UCSD-AML1 (cell line): ENCODE data around the gene PLCB2.
A peak's percentile ranks its signal among the peaks of the same experiment; 100 is the strongest.

ENCODE experiments used
- DNase-seq: peaks from one replicate; lab custom pipeline; 2025; ENCODE audit not compliant: unreplicated experiment; lab: John Stamatoyannopoulos, UW

PLCB2 gene

DNA sequence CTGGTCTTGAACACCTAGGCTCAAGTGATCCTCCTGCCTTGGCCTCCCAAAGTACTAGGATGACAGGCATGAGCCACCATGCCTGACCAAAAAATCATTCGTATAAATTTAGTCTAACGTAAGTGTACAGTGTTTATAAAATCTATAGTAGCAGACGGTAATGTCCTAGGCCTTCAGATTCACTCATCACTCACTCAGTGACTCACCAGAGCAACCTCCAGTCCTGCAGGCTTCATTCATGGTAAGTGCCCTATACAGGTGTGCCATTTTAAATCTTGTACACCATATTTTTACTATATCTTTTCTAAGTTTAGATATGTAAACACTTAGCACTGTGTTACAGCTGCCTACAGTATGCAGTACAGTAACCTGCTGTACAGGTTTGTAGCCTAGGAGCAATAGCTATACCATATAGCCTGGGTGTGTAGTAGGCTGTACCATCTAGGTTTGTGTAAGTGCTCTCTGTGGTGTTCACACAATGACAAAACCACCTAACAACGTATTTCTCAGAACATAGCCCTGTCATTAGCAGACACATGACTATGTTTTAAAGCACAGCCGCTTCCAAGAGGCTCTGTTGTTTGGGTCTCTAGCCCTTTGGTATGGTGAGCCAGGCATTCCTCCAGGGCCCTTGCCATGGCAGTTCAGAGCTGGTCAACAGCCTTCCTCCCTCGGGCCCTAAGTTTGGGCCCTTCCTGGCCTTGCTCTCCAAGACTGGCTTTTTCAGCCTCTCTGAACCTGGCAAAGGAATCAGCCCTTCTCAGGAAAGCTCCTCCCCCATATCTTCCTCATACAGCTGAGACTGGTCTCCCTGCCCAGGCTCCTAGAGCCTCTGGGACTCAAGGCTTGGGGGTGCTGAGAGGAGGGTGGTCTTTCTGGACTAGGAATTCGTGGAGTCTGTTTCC is 34.9 kb upstream of the PLCB2 start:
- peak; percentile 63 for DNase-seq

DNA sequence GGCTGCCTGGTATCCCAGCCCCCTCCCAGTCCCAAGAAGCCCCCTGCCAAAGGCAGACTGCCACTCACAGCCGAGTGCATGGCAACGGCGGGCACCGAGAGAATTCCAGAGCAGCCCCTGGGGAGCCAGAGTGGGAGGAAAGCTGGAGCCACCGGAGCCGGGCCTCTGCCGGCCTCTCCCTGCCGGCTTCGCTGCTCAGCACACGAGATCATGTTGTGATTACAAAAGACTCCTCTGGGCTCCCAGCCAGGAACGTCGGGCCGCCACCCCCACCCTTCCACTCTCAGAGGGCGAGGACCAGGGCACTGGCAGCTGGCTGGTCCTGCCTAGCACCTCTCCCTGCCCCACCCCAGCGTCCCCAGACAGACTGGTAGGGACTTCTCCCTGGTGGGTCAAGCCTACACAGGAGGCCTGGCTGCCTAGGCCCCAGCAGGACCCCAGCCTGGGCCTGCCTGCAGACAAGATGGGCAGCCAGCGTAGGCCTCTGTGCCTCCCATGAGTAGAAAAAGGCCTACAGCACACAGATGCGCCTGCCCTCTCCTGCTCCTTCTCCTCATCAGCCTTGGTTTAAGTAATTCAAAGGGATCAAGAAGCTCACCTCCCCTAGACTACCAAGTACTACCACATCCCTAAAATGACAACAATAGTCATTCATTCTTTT is 33.1 kb upstream of the PLCB2 start, which contains the start of gene CCDC9B:
Gene CCDC9B (minus strand): TSS at position 200 of the 661 bp plus-strand sequence. CDS start 120 bp downstream, at position 80.
- DNase-seq = no peak

DNA sequence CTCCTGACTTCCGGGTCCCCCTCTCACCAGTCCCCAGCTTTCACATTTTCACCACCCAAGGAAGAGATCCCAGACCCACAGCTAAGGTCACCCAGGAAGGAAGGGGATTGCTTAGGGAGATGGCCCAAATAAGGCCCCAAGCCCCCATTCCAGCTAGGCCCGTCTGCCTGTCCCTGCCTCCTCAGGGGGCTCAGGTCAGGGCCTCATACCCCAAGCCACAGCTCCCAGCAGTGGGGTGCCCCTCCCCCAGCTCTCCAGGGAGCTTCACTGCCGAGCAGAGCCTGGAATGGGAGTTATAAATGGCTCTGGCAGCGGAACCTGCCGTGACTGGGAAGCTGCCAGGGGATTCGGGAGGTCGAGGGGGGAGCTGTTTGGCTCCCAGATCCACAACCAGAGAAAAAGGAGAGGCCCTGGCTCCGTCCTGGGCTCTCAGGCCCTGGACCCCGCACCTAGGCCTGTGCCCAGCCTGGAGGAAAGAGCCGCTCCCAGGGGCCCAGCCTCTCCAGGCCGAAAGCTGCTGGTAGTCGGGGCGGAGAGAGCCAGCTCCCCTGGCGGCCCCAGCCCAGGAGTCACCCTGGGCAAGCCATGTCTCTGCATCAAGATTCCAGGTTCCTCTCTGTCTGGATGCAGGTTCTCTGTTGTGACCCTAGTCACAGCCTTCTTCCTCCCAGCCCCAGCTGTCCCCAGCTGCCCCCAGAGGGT is 32.5 kb upstream of the PLCB2 start:
- DNase-seq = no peak

DNA sequence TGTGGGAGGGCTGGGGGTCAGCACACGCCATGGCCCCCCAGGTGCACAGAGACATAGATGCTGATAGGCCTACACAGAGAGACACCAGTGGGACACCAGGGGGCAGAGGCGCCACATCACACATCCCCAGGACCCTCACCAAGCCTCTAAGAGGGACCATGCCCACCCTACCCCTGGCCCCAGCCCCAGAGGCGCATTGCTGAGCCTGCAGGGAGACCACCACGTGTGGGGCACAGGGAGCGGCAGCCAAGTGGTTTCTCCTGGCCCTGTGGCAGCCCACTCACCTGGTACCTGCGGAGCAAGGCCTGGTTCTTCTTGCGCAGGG is 31.8 kb upstream of the PLCB2 start:
- no peak for DNase-seq

DNA sequence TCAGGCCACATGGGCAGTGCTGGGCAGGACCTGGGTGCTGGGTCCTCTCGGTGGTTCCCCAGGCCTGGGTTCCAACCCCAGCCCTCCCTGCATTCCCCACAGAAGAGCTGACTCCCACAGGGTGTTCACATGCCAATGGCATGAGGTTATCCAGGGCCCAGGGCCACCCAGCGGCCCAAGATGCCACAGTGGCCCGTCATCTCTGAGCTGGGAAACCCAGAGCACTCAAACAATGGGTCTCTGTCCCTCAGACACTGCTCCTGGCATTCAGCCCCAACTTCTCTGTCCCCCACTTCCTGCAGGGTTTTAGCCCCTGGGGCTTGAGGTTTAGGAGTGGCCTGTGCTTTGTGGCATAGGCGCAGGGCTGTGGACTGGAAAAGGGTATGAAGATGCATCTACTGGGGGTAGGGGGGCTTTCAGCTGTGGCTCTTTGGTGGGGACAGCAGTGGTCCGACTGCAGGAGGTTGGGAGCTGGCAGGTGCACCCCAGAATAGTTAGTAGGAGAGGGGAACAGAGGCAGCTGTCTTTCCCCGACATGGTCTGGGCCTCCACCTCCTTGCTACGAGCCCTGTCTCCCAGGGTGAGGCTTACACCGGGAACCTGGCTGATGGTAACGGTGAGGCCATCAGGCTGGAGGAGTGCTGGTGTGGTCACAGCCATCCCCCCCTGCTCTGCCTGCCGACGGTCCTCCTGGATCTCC is 31.3 kb upstream of the PLCB2 start:
- DNase-seq = no peak

DNA sequence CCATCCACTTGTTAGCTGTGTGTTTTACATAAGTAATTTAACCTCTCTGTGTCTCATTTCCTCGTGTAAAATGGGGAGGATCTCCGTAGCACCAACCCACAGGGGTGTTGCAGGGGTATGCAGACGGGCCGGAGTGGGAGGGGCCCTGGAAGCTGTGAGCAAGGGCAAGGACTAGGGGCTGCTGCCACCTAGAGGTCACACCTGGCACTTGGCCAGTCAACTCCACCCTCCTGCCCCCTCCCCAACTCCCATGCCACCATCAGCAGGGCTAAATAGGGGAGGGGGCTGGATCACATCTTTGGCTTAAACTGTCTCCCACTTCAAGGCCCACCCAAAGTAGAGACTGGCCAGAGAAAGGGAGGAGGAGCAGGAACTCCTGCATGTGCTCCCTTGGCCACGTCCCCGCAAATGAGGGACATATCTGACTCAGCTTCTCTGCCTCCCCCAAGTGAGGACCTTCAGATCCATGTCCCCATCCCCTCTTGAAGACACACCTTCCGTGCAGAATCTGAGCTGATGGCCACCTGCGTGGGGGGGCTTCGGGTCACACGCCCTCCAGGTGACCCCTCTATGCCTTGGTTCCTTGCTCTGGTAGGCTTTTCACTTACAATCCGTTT is 30.4 kb upstream of the PLCB2 start:
- peak; percentile 85 for DNase-seq

DNA sequence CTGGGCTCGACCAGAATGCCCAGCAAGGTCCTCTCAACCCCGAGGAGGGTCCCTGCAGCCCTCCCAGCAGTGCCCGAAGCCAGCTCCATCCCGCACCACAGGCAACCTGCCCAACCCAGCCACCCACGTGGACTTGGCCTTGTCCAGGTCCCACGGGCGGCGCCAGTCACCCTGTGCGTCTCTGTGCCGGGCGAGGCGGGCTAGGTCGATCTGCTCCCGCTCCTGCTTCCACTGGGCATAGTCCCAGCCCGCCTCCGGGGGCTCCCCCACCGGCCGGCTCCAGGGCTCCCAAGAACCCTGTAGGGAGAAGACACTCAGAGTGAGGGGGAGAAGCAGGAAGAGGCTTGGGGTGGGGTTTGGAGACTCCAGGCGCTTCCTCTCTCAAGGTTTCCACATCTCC is 29.9 kb upstream of the PLCB2 start:
- no peak for DNase-seq

DNA sequence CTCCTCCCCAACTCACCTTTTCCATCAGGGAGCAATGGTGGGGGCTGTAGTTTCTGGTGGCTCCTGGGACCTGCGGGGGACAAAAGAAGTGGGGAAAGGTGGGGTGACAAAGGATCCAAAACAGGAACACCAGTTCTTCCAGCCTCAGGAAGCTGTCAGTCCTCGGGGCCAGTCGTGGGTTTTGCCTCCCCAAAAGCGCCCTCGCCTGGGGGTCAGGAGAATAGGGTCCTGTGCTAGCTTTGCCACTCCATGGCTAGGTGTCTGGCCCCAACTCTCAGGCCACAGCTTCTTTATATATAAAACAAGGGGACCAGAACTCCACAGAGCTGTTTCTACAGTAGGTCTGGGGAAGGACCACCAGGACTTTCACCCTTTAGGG is 29.0 kb upstream of the PLCB2 start:
- DNase-seq = peak; percentile 78

DNA sequence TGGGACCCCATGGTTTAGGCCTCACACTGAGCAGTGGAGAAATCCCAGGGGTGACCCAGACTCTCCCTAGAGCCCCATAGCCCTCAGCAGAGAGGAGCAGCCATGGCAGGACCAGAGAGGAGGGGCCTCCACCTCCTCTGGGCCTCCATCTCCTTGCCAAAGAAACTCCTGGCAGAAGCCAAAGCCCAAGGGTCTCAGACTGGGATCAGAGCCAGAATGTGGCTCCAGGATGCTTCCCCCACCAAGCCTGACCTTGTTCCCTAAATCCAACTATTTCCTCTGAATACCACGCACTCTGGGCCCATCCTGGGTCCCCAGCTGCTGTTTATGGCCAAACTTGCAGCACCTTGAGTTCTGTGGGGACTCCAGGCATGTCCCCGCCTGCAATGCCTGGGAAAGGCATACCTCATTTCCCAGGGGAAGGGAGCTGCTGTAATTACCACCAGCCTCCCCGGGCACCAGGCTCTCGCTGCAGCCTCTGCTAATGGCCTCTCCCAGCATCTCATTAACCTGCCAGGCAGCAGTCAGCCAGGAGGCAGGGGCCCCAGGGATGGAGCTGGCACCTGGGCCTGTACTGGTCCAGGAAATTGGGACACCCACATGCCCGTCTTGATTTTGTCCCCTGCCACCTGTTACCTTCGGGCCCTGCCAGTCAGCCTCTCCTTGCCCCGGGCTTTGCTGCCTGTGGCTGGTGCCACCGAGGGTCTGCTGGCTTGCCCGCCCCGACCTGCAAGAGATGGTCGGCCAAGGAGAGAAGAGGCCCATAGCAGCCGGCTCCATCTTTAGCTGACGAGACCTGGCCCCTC is 28.4 kb upstream of the PLCB2 start:
- no peak for DNase-seq

DNA sequence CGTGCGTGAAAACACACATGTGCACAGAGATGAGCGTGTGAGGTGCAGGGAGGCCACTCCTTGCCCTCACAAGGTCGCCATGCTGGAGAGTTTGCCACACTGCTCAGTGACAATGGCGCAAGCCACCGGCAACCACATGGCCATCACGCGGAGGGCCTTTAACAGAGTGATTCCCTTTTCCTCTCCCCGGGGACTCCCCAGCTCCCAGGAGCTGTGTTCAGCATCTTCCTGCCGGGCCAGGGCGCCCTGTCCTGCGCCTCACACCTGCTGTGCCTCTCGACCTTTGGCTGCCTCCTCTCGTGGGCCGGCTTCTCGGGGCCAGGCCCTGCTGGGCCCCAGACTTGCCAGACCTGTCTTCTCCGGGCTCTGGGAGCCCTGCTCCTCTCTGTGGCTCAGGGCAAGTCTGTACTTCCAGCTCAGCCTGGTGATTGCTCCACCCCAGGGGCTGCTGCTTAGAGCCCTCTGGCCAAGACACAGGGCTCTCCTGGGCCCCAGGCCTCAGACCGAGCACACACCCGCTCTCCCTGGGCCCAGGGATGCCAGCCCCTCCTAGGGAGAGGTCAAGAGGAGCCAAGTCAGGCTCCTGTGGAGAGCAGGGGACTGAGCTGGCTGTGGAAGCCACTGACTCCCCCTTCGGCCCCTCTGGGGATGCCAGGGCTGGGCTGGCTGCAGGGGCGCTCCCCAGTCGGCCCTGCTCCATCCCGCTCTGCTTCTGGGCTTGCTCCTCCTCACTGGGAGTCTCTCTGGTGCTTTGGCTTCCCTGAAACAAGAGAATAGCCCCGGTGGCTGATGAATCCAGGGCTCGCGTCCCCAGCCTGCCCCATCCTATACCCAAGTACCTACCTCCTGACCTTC is 27.4 kb upstream of the PLCB2 start:
- DNase-seq = no peak

DNA sequence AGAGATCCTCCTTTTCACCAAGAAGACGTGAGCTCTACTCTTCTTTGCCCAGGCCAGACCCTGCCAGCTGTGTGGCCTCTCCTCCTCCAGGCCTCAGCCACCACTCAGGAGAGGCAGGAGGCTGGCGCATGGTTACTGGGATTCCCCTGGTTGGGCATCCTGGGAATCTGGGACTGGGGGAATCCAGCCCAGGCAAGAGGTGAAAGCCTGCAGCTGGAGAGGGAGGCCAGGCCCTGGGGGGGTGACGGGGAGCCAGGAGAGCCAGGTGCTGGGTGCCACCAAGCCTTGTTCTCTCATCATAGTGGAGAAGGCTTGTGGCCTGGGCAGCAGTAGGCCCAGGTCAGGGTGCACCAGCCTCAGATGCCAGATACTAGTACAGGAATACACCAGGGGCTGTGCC is 26.8 kb upstream of the PLCB2 start:
- DNase-seq = no peak

DNA sequence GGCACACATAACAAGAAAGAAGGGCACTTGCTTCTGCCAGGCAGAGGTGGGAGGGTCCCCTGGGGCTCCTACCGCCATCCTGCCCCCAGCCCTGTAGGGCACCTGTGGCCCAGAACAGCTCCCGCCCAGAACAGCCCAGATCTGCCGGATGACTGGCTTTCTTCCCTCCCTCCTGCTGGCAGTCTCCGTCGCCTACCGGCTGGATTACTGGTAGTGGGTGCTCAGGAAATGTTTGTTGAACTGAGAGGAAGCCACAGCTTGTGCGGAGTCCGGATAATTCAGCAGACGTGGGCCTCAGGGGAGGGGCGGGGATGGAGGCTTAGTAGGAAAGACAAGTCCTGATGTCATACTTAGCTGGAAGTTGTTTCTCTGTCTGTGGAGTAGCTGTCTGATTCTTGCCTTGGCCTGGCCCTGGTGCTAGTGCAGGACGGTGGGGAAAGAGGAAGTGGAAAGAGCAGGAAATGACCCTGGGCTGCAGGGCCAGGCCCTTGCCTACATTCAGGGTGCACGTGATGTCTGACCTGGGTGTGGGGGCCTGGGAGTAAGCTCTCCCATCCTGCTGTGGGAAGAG is 26.3 kb upstream of the PLCB2 start:
- DNase-seq = peak; percentile 95

DNA sequence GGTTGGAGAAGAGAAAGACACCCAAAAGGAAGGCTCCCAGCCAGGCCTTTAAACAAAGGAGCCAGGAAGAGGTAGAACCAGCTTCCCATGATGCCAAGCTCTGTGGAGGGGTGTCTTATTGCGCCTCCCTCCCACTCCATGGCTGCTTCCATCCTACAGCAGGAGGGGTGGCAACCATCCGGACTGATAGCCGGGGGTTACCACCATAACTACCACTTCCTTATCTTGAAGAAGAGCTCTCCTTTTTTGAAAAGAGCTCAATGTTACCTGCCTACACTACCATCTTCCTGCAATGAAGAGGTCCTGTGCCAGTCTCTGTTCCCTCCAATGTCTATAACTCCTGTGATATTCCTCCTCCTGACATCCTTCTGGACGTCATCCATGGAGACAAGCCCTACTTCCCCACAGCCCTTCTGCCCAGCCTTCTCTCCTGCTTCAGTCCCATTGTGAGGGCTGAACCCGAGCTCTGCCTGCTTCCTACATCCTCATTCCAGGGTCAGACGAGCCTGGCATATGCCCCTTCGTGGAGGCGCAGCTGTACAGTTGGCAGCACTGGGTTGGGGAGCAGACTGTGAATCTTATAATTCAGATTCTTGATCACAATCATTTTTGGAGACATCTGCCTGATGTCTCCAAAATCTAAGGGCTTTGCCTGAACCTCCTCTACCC is 24.5 kb upstream of the PLCB2 start:
- DNase-seq = no peak

DNA sequence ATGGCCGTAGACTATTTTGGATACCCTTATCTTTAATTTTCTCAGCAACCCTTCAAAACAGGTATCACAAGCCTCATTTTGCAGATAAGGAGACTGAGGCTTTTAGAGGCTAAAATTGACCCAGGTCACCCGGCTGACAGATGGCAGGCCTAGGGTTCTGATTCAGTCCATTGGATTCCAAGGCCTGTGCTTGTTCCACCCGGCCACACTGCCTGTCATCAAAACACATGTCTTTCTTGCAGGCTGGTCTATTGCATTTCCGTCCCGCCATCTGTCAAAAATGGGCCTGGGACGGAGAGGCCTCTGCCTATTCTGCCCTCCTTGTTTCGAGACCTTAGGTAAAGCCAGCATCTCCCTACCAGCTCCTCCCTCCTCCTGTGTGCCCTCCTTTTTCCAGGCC is 23.9 kb upstream of the PLCB2 start:
- DNase-seq = no peak

DNA sequence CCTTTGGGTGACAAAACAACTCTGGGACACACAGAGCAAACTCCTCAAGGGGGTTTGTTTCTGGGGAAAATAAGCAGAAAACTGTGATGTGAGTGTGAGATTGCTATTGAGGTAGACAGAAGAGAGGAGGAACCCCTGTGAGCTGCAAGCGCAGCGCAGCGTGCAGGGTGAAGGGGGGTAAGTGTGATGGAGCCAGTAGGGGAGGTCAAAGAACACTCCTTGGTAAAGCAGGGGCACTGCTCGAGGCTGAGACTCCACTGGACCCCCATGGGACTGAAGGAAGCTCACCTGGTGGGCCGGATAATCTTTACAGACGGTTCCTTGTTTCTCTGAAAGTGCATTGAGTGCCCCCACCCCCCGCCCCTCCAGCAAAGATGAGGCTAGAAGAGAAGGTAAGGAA is 23.3 kb upstream of the PLCB2 start:
- no peak for DNase-seq

DNA sequence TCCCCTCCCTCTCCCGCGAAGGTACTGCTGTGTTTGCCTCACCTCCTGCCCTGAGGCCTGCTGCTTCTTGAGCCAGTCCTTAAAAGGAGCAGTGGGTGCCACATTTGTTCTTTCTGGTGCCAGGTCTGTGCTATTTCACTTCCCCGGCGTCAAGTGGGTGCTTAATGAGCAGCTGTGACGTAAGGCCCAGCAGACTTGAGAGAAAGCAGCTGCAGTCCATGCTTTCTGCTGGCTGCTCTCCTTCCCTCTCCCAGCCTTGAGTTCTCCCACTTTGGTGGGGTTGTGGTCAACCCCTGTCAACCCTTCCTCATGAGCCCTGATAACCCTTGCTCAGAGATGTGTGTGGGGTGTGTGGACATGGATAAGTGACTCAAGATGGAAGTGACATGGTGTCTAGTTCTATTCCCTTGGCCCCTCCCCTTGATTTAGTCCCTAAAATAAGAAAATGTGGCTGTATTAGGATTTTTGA is 22.7 kb upstream of the PLCB2 start:
- DNase-seq = peak; percentile 77

DNA sequence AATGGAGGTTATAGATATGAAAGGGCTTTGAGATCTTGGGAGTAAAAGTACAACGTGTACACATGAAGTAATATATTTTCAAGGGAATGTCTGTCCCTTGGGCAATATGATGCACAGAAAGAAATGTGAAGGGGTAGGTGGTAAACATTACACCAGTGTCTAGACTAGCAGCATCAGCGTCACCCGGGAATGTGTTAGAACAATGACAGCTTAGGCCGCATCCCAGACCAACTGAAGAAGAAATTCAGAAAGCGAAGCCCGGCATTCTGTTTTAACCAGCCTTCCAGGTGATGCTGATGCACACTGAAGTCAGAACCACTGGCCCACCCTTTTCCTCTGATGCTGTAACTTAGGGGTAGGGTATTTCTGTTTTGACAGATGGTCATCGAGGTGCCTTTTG is 22.1 kb upstream of the PLCB2 start:
- DNase-seq = no peak

DNA sequence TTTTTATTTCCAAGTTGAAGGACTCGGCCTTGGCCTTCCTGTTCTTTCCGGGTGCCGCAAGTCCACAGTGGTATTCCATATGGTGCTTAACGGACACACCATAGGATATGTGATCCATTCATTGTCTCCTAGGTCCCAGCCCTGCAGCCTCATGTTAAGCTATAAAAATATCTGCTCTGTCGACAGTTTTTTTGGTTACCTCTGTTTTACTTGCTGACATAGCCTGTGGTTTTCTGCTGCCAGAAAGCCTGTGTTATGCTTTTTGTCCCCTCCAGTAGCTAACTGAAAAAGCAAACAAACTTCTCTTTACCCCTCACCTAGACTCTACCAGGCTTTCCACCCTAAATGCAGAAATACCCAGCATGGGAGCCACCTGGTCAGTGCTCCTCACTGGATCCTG is 21.0 kb upstream of the PLCB2 start:
- no peak for DNase-seq
